Activated naive CD8-positive, alpha-beta T cell treated with anti-CD3 and anti-CD28 coated beads, Interleukin-2, amount 50 U/mL, for 24 hours (primary cell): ENCODE measurements around the gene TALDO1.

Source experiments
- ATAC-seq: fragments of 150-1000 bp; cut with Tn5 transposase; one replicate; pipeline ENCODE4 v1.10.0; 2021
- DNase-seq: peaks from one replicate; pipeline ENCODE4 v3.0.0; 2021
- H3K27ac Mint-ChIP-seq: one replicate; pipeline ENCODE4 v1.8.0; 2021; ENCODE audit warnings: mild to moderate bottlenecking, mixed read lengths
- H3K27me3 Mint-ChIP-seq: one replicate; pipeline ENCODE4 v1.8.0; 2021; ENCODE audit warnings: mixed read lengths
- H3K36me3 Mint-ChIP-seq: one replicate; pipeline ENCODE4 v1.8.0; 2021; ENCODE audit warnings: low read depth, mixed read lengths
- H3K4me1 Mint-ChIP-seq: one replicate; pipeline ENCODE4 v1.8.0; 2021; ENCODE audit warnings: mixed read lengths
- H3K4me3 Mint-ChIP-seq: one replicate; pipeline ENCODE4 v1.8.0; 2021; ENCODE audit warnings: mild to moderate bottlenecking, moderate library complexity, mixed read lengths
- H3K9me3 Mint-ChIP-seq: one replicate; pipeline ENCODE4 v1.8.0; 2021; ENCODE audit warnings: mixed read lengths

Gene TALDO1

GRCh38 chr11:742571-743201 is 4.6 kb upstream of the TALDO1 start:
- no peaks in the 10 kb centered on the region for H3K36me3 Mint-ChIP-seq
- no peak for ATAC-seq
- H3K27me3 Mint-ChIP-seq: peaks cover 4% of the 10 kb centered on the region
- H3K4me1 Mint-ChIP-seq: peaks cover 11% of the 10 kb centered on the region
- no peak for DNase-seq
- H3K27ac Mint-ChIP-seq: no peak overlapping the region
- H3K4me3 Mint-ChIP-seq: no peak overlapping the region
- H3K9me3 Mint-ChIP-seq: no peaks in the 10 kb centered on the region

GRCh38 chr11:745428-745827 is 1.8 kb upstream of the TALDO1 start:
- ATAC-seq (no peak), DNase-seq (no peak)
- Mint-ChIP-seq H3K27me3 (no peaks in the 10 kb centered on the region), H3K4me1 (peaks cover 21% of the 10 kb centered on the region), H3K27ac (no peak overlapping the region), H3K9me3 (no peaks in the 10 kb centered on the region), H3K4me3 (no peak overlapping the region), H3K36me3 (peaks cover 6% of the 10 kb centered on the region)

- ATAC-seq: peak; percentile 34
- Mint-ChIP-seq H3K4me3 (peak overlapping the region; percentile 88), H3K9me3 (no peaks in the 10 kb centered on the region), H3K36me3 (peaks cover 6% of the 10 kb centered on the region), H3K27me3 (no peaks in the 10 kb centered on the region), H3K27ac (peak overlapping the region; percentile 54), H3K4me1 (peaks cover 21% of the 10 kb centered on the region)
- no peak for DNase-seq
Measured at GRCh38 chr11:746289-747157, 741 bp upstream of the TALDO1 start.

GRCh38 chr11:748007-748359 is 719 bp downstream of the TALDO1 start:
- DNase-seq (no peak), ATAC-seq (peak; percentile 2)
- peak overlapping the region; percentile 88 for H3K4me3 Mint-ChIP-seq
- peak overlapping the region; percentile 85 for H3K27ac Mint-ChIP-seq
- H3K4me1 Mint-ChIP-seq: peaks cover 21% of the 10 kb centered on the region
- H3K27me3 Mint-ChIP-seq: no peaks in the 10 kb centered on the region
- no peaks in the 10 kb centered on the region for H3K9me3 Mint-ChIP-seq
- H3K36me3 Mint-ChIP-seq: peaks cover 6% of the 10 kb centered on the region

- H3K27me3 Mint-ChIP-seq: no peaks in the 10 kb centered on the region
- H3K36me3 Mint-ChIP-seq: peaks cover 6% of the 10 kb centered on the region
- H3K4me3 Mint-ChIP-seq: peak overlapping the region; percentile 61
- peak overlapping the region; percentile 60 for H3K27ac Mint-ChIP-seq
- H3K9me3 Mint-ChIP-seq: no peaks in the 10 kb centered on the region
- DNase-seq (no peak), ATAC-seq (no peak)
- H3K4me1 Mint-ChIP-seq: peaks cover 21% of the 10 kb centered on the region
Measured at GRCh38 chr11:749731-750130, 2.5 kb downstream of the TALDO1 start.

DNA sequence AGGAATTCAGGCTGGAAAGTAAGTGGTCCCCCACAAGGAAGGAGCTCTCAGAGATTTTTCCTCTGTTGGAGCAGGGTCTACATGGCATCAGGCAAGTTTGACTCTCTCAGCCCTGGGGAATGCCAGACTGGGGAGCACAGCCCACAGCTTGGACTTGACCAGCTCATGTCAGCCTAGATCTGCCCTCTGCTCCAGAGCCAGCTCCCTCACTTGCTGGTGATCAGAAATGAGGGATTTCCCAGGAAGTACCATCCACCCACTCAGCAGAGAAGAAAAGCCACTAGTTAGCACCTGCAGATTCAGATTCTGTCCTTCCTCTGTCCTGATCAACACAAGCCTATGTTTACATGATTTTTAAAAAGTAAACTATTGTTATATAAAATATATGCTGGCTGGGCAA is 13.0 kb downstream of the TALDO1 start:
- Mint-ChIP-seq H3K4me1 (peaks cover 4% of the 10 kb centered on the region), H3K27me3 (no peaks in the 10 kb centered on the region), H3K9me3 (no peaks in the 10 kb centered on the region), H3K27ac (no peak overlapping the region), H3K36me3 (peaks cover 39% of the 10 kb centered on the region), H3K4me3 (no peak overlapping the region)
- DNase-seq (no peak), ATAC-seq (no peak)

DNA sequence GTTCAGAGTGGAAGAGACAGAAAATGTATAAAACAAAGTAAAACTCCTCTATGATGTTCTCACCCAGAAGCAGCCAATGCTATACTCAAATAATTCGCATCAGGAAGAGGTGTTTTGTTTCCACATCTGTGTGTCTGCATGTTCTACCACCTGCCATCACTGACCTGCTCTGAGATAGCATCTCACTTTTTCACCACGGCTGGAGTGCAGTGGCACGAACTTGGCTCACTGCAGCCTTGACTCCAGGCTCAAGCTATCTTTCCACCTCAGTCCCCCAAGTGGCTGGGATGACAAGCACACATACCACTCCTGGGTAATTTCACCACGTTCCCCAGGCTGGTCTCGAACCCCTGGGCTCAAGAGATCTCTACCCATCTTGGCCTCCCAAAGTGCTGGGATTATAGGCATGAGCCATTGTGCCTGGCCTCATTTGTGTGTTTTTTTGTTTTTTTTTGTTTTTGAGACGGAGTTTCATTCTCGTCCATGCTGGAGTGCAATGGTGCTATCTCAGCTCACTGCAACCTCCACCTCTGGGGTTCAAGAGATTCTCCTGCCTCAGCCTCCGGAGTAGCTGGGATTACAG is 14.4 kb downstream of the TALDO1 start:
- Mint-ChIP-seq H3K4me1 (peaks cover 4% of the 10 kb centered on the region), H3K27me3 (no peaks in the 10 kb centered on the region), H3K4me3 (no peak overlapping the region), H3K36me3 (peaks cover 38% of the 10 kb centered on the region), H3K27ac (no peak overlapping the region), H3K9me3 (no peaks in the 10 kb centered on the region)
- ATAC-seq: no peak
- no peak for DNase-seq

GRCh38 chr11:762421-763072 is 15.3 kb downstream of the TALDO1 start:
- peak; percentile 30 for DNase-seq
- Mint-ChIP-seq H3K27me3 (no peaks in the 10 kb centered on the region), H3K27ac (peak overlapping the region; percentile 10), H3K9me3 (no peaks in the 10 kb centered on the region), H3K4me3 (no peak overlapping the region), H3K36me3 (peaks cover 31% of the 10 kb centered on the region), H3K4me1 (peaks cover 4% of the 10 kb centered on the region)
- peak; percentile 26 for ATAC-seq

- ATAC-seq (no peak), DNase-seq (no peak)
- no peak overlapping the region for H3K27ac Mint-ChIP-seq
- H3K4me3 Mint-ChIP-seq: no peak overlapping the region
- peaks cover 32% of the 10 kb centered on the region for H3K36me3 Mint-ChIP-seq
- H3K9me3 Mint-ChIP-seq: no peaks in the 10 kb centered on the region
- H3K27me3 Mint-ChIP-seq: no peaks in the 10 kb centered on the region
- H3K4me1 Mint-ChIP-seq: peaks cover 4% of the 10 kb centered on the region
Measured at GRCh38 chr11:763073-763463, 15.8 kb downstream of the TALDO1 start.

GRCh38 chr11:763549-764321 is 16.5 kb downstream of the TALDO1 start:
- DNase-seq: no peak
- H3K9me3 Mint-ChIP-seq: no peaks in the 10 kb centered on the region
- ATAC-seq: no peak
- H3K4me1 Mint-ChIP-seq: peaks cover 4% of the 10 kb centered on the region
- H3K4me3 Mint-ChIP-seq: no peak overlapping the region
- no peaks in the 10 kb centered on the region for H3K27me3 Mint-ChIP-seq
- peaks cover 32% of the 10 kb centered on the region for H3K36me3 Mint-ChIP-seq
- no peak overlapping the region for H3K27ac Mint-ChIP-seq

- Mint-ChIP-seq H3K4me3 (no peak overlapping the region), H3K9me3 (no peaks in the 10 kb centered on the region), H3K36me3 (peaks cover 30% of the 10 kb centered on the region), H3K27ac (no peak overlapping the region), H3K4me1 (peaks cover 4% of the 10 kb centered on the region), H3K27me3 (no peaks in the 10 kb centered on the region)
- no peak for DNase-seq
- ATAC-seq: no peak
Measured at GRCh38 chr11:764322-765024, 17.2 kb downstream of the TALDO1 start.

GRCh38 chr11:765025-765801 is 17.9 kb downstream of the TALDO1 start:
- Mint-ChIP-seq H3K36me3 (peaks cover 28% of the 10 kb centered on the region), H3K27ac (no peak overlapping the region), H3K4me3 (no peak overlapping the region), H3K9me3 (no peaks in the 10 kb centered on the region), H3K4me1 (peaks cover 1% of the 10 kb centered on the region), H3K27me3 (no peaks in the 10 kb centered on the region)
- ATAC-seq (peak; percentile 38), DNase-seq (peak; percentile 66)

DNA sequence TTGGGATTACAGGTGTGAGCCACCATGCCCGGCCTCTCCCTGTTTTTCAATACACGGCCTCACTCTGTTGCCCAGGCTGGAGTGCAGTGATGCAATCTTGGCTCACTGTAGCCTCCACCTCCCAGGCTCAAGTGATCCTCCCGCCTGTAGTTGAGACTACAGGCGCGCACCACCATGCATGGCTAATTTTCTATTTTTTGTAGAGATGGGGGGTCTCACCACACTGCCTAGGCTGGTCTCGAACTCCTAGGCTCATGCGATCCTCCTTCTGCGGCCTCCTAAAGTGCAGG is 18.5 kb downstream of the TALDO1 start:
- no peaks in the 10 kb centered on the region for H3K4me1 Mint-ChIP-seq
- no peak overlapping the region for H3K4me3 Mint-ChIP-seq
- H3K36me3 Mint-ChIP-seq: peaks cover 26% of the 10 kb centered on the region
- DNase-seq (no peak), ATAC-seq (no peak)
- no peaks in the 10 kb centered on the region for H3K9me3 Mint-ChIP-seq
- no peaks in the 10 kb centered on the region for H3K27me3 Mint-ChIP-seq
- no peak overlapping the region for H3K27ac Mint-ChIP-seq
